Endothelial cell of umbilical vein (primary cell): ENCODE results near the gene TMEM208. TPM values are rescaled to one million over a fixed set of nuclear protein-coding genes. Genes with fewer than 3 reads are reported as not detected.

Experiments used
- BruUV-seq: library from RNA; stranded (reverse); fragments of 400-500 nt; replicated peaks from 2 replicates; lab custom pipeline; 2021; lab: Mats Ljungman, UMichigan
- CTCF ChIA-PET: fragments of 300-600, 350-600 bp; sonication (Branson Sonifier 250); formaldehyde crosslinking; loops from one replicate; lab custom pipeline; 2021; ENCODE audit warnings: antibody characterized with exemption, inconsistent platforms; lab: Charles Lee
- POLR2A ChIA-PET: fragments of 300-600, 350-600 bp; sonication (Branson Sonifier 250); formaldehyde crosslinking; loops from one replicate; lab custom pipeline; 2021; ENCODE audit warnings: antibody characterized with exemption, inconsistent platforms; lab: Charles Lee
- DNase-seq: peaks from one replicate; pipeline ENCODE4 v3.0.0-alpha.2; 2011; ENCODE audit warnings: low read depth, low spot score
- FAIRE-seq: peaks from 2 replicates; lab custom pipeline; 2011; peaks lifted over from hg19 to GRCh38; lab: Jason Lieb, UNC
- H2AFZ ChIP-seq: 2 replicates; pipeline ENCODE4 v1.6.0; 2012; ENCODE audit warnings: low read depth, low read length, control low read depth, inconsistent platforms
- H3K27ac ChIP-seq: 2 replicates; pipeline ENCODE4 v1.5.1; 2011; ENCODE audit warnings: low read depth, mild to moderate bottlenecking, control low read depth, low read length, moderate library complexity; ENCODE audit not compliant: insufficient read depth
- H3K27me3 ChIP-seq, 2 experiments: 2 replicates each; pipeline versions ENCODE4 v1.6.0 to v1.6.1; 2011; ENCODE audit warnings: low read length in 2 of 2, mixed read lengths in 1 of 2; ENCODE audit not compliant: control insufficient read depth in 2 of 2, insufficient read depth in 2 of 2
- H3K36me3 ChIP-seq, 2 experiments: 2 replicates in 1 of 2; 3 replicates in 1 of 2; pipeline ENCODE4 v1.5.1; 2011; ENCODE audit warnings: low read length in 2 of 2, mild to moderate bottlenecking in 1 of 2, moderate library complexity in 1 of 2; ENCODE audit not compliant: control insufficient read depth in 2 of 2, insufficient read depth in 2 of 2; ENCODE audit errors: extremely low read depth in 1 of 2
- H3K4me1 ChIP-seq: 3 replicates; pipeline ENCODE4 v1.5.1; 2011; ENCODE audit warnings: mild to moderate bottlenecking, low read length; ENCODE audit not compliant: control insufficient read depth, insufficient read depth; ENCODE audit errors: extremely low read depth
- H3K4me2 ChIP-seq: 2 replicates; pipeline ENCODE4 v1.6.1; 2011; ENCODE audit warnings: low read length, control low read depth, mixed read lengths; ENCODE audit not compliant: insufficient read depth
- H3K4me3 ChIP-seq, 3 experiments: fragments of 200-600 bp in 1 of 3; sonication (generic), shearing (Covaris generic) in 1 of 3; replicated peaks in 1 of 3; 2 replicates each; pipeline ENCODE4 v1.5.1; 2011 to 2016; ENCODE audit warnings: control low read depth in 3 of 3, low read length in 3 of 3, mild to moderate bottlenecking in 2 of 3, inconsistent platforms in 1 of 3, low read depth in 1 of 3, moderate library complexity in 1 of 3; ENCODE audit not compliant: insufficient read depth in 1 of 3
- H3K79me2 ChIP-seq: 2 replicates; pipeline ENCODE4 v1.6.0; 2012; ENCODE audit warnings: low read length, inconsistent platforms; ENCODE audit not compliant: control insufficient read depth, insufficient read depth
- H3K9ac ChIP-seq: replicated peaks from 2 replicates; pipeline ENCODE3; 2011; ENCODE audit warnings: low read length, control low read depth; ENCODE audit not compliant: insufficient read depth; ENCODE audit errors: extremely low read depth
- H3K9me1 ChIP-seq: replicated peaks from 3 replicates; pipeline ENCODE4 v1.6.0; 2011; ENCODE audit warnings: mild to moderate bottlenecking, low read length; ENCODE audit not compliant: control insufficient read depth, insufficient read depth; ENCODE audit errors: extremely low read depth
- H3K9me3 ChIP-seq: replicated peaks from 2 replicates; pipeline ENCODE4 v1.5.1; 2012; ENCODE audit warnings: low read length, inconsistent platforms; ENCODE audit not compliant: control insufficient read depth, insufficient read depth
- H4K20me1 ChIP-seq: replicated peaks from 2 replicates; pipeline ENCODE3; 2011; ENCODE audit warnings: mild to moderate bottlenecking, low read length; ENCODE audit not compliant: control insufficient read depth, insufficient read depth; ENCODE audit errors: extremely low read depth
- CTCF ChIP-seq, 2 donors: IDR thresholded peaks; 1 replicate in 1 of 2; 2 replicates in 1 of 2; pipeline ENCODE4 v1.5.1; 2011; ENCODE audit warnings: low read length in 2 of 2, mild to moderate bottlenecking in 2 of 2, moderate library complexity in 2 of 2, control low read depth in 1 of 2, inconsistent platforms in 1 of 2, low read depth in 1 of 2; ENCODE audit not compliant: insufficient read depth in 1 of 2; ENCODE audit errors: extremely low read depth in 1 of 2
- FOS ChIP-seq: IDR thresholded peaks from 2 replicates; pipeline ENCODE4 v1.6.1; 2011; ENCODE audit warnings: mild to moderate bottlenecking, low read length, moderate library complexity, borderline replicate concordance; ENCODE audit not compliant: insufficient read depth
- GATA2 ChIP-seq: IDR thresholded peaks from 2 replicates; pipeline ENCODE4 v1.7.0; 2011; ENCODE audit warnings: low read depth, mild to moderate bottlenecking, moderate library complexity, mixed read lengths, low read length; ENCODE audit not compliant: insufficient read length, insufficient read depth
- JUN ChIP-seq: IDR thresholded peaks from 2 replicates; pipeline ENCODE4 v1.6.1; 2011; ENCODE audit warnings: borderline replicate concordance, low read depth; ENCODE audit not compliant: insufficient read length, insufficient read depth
- MAX ChIP-seq: IDR thresholded peaks from 2 replicates; pipeline ENCODE4 v1.6.1; 2011; ENCODE audit not compliant: insufficient read depth, insufficient read length
- MYC ChIP-seq: IDR thresholded peaks from one replicate; pipeline ENCODE4 v1.6.1; 2011; ENCODE audit warnings: mild to moderate bottlenecking, low read depth, low read length
- POLR2A ChIP-seq: IDR thresholded peaks from 2 replicates; pipeline ENCODE4 v1.6.1; 2012; ENCODE audit warnings: low read depth, mild to moderate bottlenecking, control low read depth, low read length
- POLR2AphosphoS5 ChIP-seq: IDR thresholded peaks from 2 replicates; pipeline ENCODE4 v1.6.1; 2012; ENCODE audit warnings: low read depth, mild to moderate bottlenecking, control low read depth, low read length, moderate library complexity; ENCODE audit not compliant: insufficient read depth
- dilution Hi-C: fragments of 300-500 bp; cut with MboI; formaldehyde crosslinking; loops from one replicate; pipeline ENCODE4 v1.15.0; 2019; ENCODE audit warnings: low sequenced_read_pairs; ENCODE audit not compliant: extremely low pct_ligation_motif_present
- intact Hi-C: fragments of 100-400 bp; cut with micrococcal nuclease; formaldehyde crosslinking; loops from one replicate; pipeline ENCODE4 v1.10.0; 2022
- polyA plus RNA-seq, 4 experiments: library from polyadenylated mRNA; depleted of rRNA in 3 of 4; stranded (reverse) in 3 of 4; unstranded in 1 of 4; fragments of >200 nt; gene quantifications; 2 replicates each; pipeline versions ENCODE4 v1.2.1 to v1.2.3, GENCODE V29; 2011 to 2012; ENCODE audit warnings: missing spikeins in 1 of 4
- total RNA-seq: library from RNA; stranded (reverse); gene quantifications from 2 replicates; pipeline ENCODE4 v1.2.3, GENCODE V29; 2021

TMEM208 gene
- total and polyA plus RNA-seq, 2 donors (not counting 3 experiments of a cell fraction or from before 2014, with no cell fraction given): 35.3 to 94.0 TPM

DNA sequence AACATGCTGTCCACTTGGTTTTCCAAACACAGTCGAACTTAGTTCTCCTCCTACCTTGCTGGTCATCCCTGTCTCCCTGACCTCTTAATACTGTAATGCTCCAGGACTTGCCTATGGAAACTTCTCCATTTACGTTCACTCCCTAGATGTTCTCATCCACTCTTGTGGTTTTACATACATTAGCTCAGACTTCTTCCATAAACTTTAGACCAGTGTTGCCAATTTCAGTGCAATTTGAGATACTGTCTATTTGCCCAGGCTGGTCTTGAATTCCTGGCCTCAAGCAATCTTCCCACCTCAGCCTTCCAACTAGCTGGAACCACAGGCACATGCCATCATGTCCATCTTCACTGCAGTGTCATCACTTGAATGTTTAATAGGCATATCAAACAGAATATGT lies 44.6 kb upstream of the TMEM208 start:
- no peak overlapping the region for H3K4me3 ChIP-seq
- dilution Hi-C loops (no loop called here), intact Hi-C loops (no loop called here)
- TF ChIP-seq MYC: no peak
- TF ChIP-seq POLR2AphosphoS5: no peak
- TF ChIP-seq JUN: no peak
- no peak for TF ChIP-seq POLR2A
- TF ChIP-seq MAX: no peak
- TF ChIP-seq GATA2: no peak
- TF ChIP-seq FOS: no peak
- no peak for TF ChIP-seq CTCF (IDR thresholded peaks at IDR 0.05; ENCODE audit: extremely low read depth in 1 of 2, insufficient read depth in 1 of 2, low read depth in 1 of 2, low read length in 2 of 2)
- no peaks in the 10 kb centered on the region for H3K9me1 ChIP-seq
- peaks cover 33% of the 10 kb centered on the region for H3K4me1 ChIP-seq
- no peaks in the 10 kb centered on the region for H3K9me3 ChIP-seq
- no peaks in the 10 kb centered on the region for H3K36me3 ChIP-seq
- H3K9ac ChIP-seq: no peak overlapping the region
- no peak overlapping the region for H3K27ac ChIP-seq
- ChIA-PET CTCF (interaction anchor here (0.7 to 1.4 kb wide), 2 partner anchors 16 to 27 kb away, joined by 3 to 5 read pairs; no protein-coding TSS in a partner anchor), POLR2A (interaction anchor here (0.7 kb wide), 2 partner anchors 22 to 469 kb away, joined by 3 to 8 read pairs; no protein-coding TSS in a partner anchor)
- no peak overlapping the region for H2AFZ ChIP-seq
- no TSS peak for BruUV-seq
- FAIRE-seq (no peak), DNase-seq (no peak)
- peaks cover 13% of the 10 kb centered on the region for H3K79me2 ChIP-seq
- H3K4me2 ChIP-seq: peak overlapping the region; percentile 96
- H3K27me3 ChIP-seq: no peaks in the 10 kb centered on the region
- no peaks in the 10 kb centered on the region for H4K20me1 ChIP-seq
